Endothelial cell of umbilical vein (primary cell): ENCODE results near the gene FCSK. TPM values are rescaled to one million over a fixed set of nuclear protein-coding genes. Genes with fewer than 3 reads are reported as not detected.

Source experiments
- BruUV-seq: library from RNA; stranded (reverse); fragments of 400-500 nt; replicated peaks from 2 replicates; lab custom pipeline; 2021; lab: Mats Ljungman, UMichigan
- CTCF ChIA-PET: fragments of 300-600, 350-600 bp; sonication (Branson Sonifier 250); formaldehyde crosslinking; loops from one replicate; lab custom pipeline; 2021; ENCODE audit warnings: antibody characterized with exemption, inconsistent platforms; lab: Charles Lee
- POLR2A ChIA-PET: fragments of 300-600, 350-600 bp; sonication (Branson Sonifier 250); formaldehyde crosslinking; loops from one replicate; lab custom pipeline; 2021; ENCODE audit warnings: antibody characterized with exemption, inconsistent platforms; lab: Charles Lee
- DNase-seq: peaks from one replicate; pipeline ENCODE4 v3.0.0-alpha.2; 2011; ENCODE audit warnings: low read depth, low spot score
- FAIRE-seq: peaks from 2 replicates; lab custom pipeline; 2011; peaks lifted over from hg19 to GRCh38; lab: Jason Lieb, UNC
- H2AFZ ChIP-seq: 2 replicates; pipeline ENCODE4 v1.6.0; 2012; ENCODE audit warnings: low read depth, low read length, control low read depth, inconsistent platforms
- H3K27ac ChIP-seq: 2 replicates; pipeline ENCODE4 v1.5.1; 2011; ENCODE audit warnings: low read depth, mild to moderate bottlenecking, control low read depth, low read length, moderate library complexity; ENCODE audit not compliant: insufficient read depth
- H3K27me3 ChIP-seq, 2 experiments: 2 replicates each; pipeline versions ENCODE4 v1.6.0 to v1.6.1; 2011; ENCODE audit warnings: low read length in 2 of 2, mixed read lengths in 1 of 2; ENCODE audit not compliant: control insufficient read depth in 2 of 2, insufficient read depth in 2 of 2
- H3K36me3 ChIP-seq, 2 experiments: 2 replicates in 1 of 2; 3 replicates in 1 of 2; pipeline ENCODE4 v1.5.1; 2011; ENCODE audit warnings: low read length in 2 of 2, mild to moderate bottlenecking in 1 of 2, moderate library complexity in 1 of 2; ENCODE audit not compliant: control insufficient read depth in 2 of 2, insufficient read depth in 2 of 2; ENCODE audit errors: extremely low read depth in 1 of 2
- H3K4me1 ChIP-seq: 3 replicates; pipeline ENCODE4 v1.5.1; 2011; ENCODE audit warnings: mild to moderate bottlenecking, low read length; ENCODE audit not compliant: control insufficient read depth, insufficient read depth; ENCODE audit errors: extremely low read depth
- H3K4me2 ChIP-seq: 2 replicates; pipeline ENCODE4 v1.6.1; 2011; ENCODE audit warnings: low read length, control low read depth, mixed read lengths; ENCODE audit not compliant: insufficient read depth
- H3K4me3 ChIP-seq, 3 experiments: fragments of 200-600 bp in 1 of 3; sonication (generic), shearing (Covaris generic) in 1 of 3; replicated peaks in 1 of 3; 2 replicates each; pipeline ENCODE4 v1.5.1; 2011 to 2016; ENCODE audit warnings: control low read depth in 3 of 3, low read length in 3 of 3, mild to moderate bottlenecking in 2 of 3, inconsistent platforms in 1 of 3, low read depth in 1 of 3, moderate library complexity in 1 of 3; ENCODE audit not compliant: insufficient read depth in 1 of 3
- H3K79me2 ChIP-seq: 2 replicates; pipeline ENCODE4 v1.6.0; 2012; ENCODE audit warnings: low read length, inconsistent platforms; ENCODE audit not compliant: control insufficient read depth, insufficient read depth
- H3K9ac ChIP-seq: replicated peaks from 2 replicates; pipeline ENCODE3; 2011; ENCODE audit warnings: low read length, control low read depth; ENCODE audit not compliant: insufficient read depth; ENCODE audit errors: extremely low read depth
- H3K9me1 ChIP-seq: replicated peaks from 3 replicates; pipeline ENCODE4 v1.6.0; 2011; ENCODE audit warnings: mild to moderate bottlenecking, low read length; ENCODE audit not compliant: control insufficient read depth, insufficient read depth; ENCODE audit errors: extremely low read depth
- H3K9me3 ChIP-seq: replicated peaks from 2 replicates; pipeline ENCODE4 v1.5.1; 2012; ENCODE audit warnings: low read length, inconsistent platforms; ENCODE audit not compliant: control insufficient read depth, insufficient read depth
- H4K20me1 ChIP-seq: replicated peaks from 2 replicates; pipeline ENCODE3; 2011; ENCODE audit warnings: mild to moderate bottlenecking, low read length; ENCODE audit not compliant: control insufficient read depth, insufficient read depth; ENCODE audit errors: extremely low read depth
- CTCF ChIP-seq, 2 donors: IDR thresholded peaks; 1 replicate in 1 of 2; 2 replicates in 1 of 2; pipeline ENCODE4 v1.5.1; 2011; ENCODE audit warnings: low read length in 2 of 2, mild to moderate bottlenecking in 2 of 2, moderate library complexity in 2 of 2, control low read depth in 1 of 2, inconsistent platforms in 1 of 2, low read depth in 1 of 2; ENCODE audit not compliant: insufficient read depth in 1 of 2; ENCODE audit errors: extremely low read depth in 1 of 2
- EZH2 ChIP-seq: IDR thresholded peaks from 2 replicates; pipeline ENCODE4 v1.6.1; 2012; ENCODE audit warnings: borderline replicate concordance, low read depth, mild to moderate bottlenecking, moderate library complexity, low read length, inconsistent platforms; ENCODE audit not compliant: severe bottlenecking
- FOS ChIP-seq: IDR thresholded peaks from 2 replicates; pipeline ENCODE4 v1.6.1; 2011; ENCODE audit warnings: mild to moderate bottlenecking, low read length, moderate library complexity, borderline replicate concordance; ENCODE audit not compliant: insufficient read depth
- GATA2 ChIP-seq: IDR thresholded peaks from 2 replicates; pipeline ENCODE4 v1.7.0; 2011; ENCODE audit warnings: low read depth, mild to moderate bottlenecking, moderate library complexity, mixed read lengths, low read length; ENCODE audit not compliant: insufficient read length, insufficient read depth
- JUN ChIP-seq: IDR thresholded peaks from 2 replicates; pipeline ENCODE4 v1.6.1; 2011; ENCODE audit warnings: borderline replicate concordance, low read depth; ENCODE audit not compliant: insufficient read length, insufficient read depth
- MYC ChIP-seq: IDR thresholded peaks from one replicate; pipeline ENCODE4 v1.6.1; 2011; ENCODE audit warnings: mild to moderate bottlenecking, low read depth, low read length
- POLR2A ChIP-seq: IDR thresholded peaks from 2 replicates; pipeline ENCODE4 v1.6.1; 2012; ENCODE audit warnings: low read depth, mild to moderate bottlenecking, control low read depth, low read length
- POLR2AphosphoS5 ChIP-seq: IDR thresholded peaks from 2 replicates; pipeline ENCODE4 v1.6.1; 2012; ENCODE audit warnings: low read depth, mild to moderate bottlenecking, control low read depth, low read length, moderate library complexity; ENCODE audit not compliant: insufficient read depth
- dilution Hi-C: fragments of 300-500 bp; cut with MboI; formaldehyde crosslinking; loops from one replicate; pipeline ENCODE4 v1.15.0; 2019; ENCODE audit warnings: low sequenced_read_pairs; ENCODE audit not compliant: extremely low pct_ligation_motif_present
- intact Hi-C: fragments of 100-400 bp; cut with micrococcal nuclease; formaldehyde crosslinking; loops from one replicate; pipeline ENCODE4 v1.10.0; 2022
- polyA plus RNA-seq, 4 experiments: library from polyadenylated mRNA; depleted of rRNA in 3 of 4; stranded (reverse) in 3 of 4; unstranded in 1 of 4; fragments of >200 nt; gene quantifications; 2 replicates each; pipeline versions ENCODE4 v1.2.1 to v1.2.3, GENCODE V29; 2011 to 2012; ENCODE audit warnings: missing spikeins in 1 of 4
- total RNA-seq: library from RNA; stranded (reverse); gene quantifications from 2 replicates; pipeline ENCODE4 v1.2.3, GENCODE V29; 2021
- TF ChIP-seq, protein P1 (sequence below): IDR thresholded peaks from 2 replicates; pipeline ENCODE4 v1.6.1; 2011; ENCODE audit not compliant: insufficient read depth, insufficient read length

The FCSK gene
- total and polyA plus RNA-seq, 2 donors (not counting 3 experiments of a cell fraction or from before 2014, with no cell fraction given) = 12.4 to 18.0 TPM

DNA sequence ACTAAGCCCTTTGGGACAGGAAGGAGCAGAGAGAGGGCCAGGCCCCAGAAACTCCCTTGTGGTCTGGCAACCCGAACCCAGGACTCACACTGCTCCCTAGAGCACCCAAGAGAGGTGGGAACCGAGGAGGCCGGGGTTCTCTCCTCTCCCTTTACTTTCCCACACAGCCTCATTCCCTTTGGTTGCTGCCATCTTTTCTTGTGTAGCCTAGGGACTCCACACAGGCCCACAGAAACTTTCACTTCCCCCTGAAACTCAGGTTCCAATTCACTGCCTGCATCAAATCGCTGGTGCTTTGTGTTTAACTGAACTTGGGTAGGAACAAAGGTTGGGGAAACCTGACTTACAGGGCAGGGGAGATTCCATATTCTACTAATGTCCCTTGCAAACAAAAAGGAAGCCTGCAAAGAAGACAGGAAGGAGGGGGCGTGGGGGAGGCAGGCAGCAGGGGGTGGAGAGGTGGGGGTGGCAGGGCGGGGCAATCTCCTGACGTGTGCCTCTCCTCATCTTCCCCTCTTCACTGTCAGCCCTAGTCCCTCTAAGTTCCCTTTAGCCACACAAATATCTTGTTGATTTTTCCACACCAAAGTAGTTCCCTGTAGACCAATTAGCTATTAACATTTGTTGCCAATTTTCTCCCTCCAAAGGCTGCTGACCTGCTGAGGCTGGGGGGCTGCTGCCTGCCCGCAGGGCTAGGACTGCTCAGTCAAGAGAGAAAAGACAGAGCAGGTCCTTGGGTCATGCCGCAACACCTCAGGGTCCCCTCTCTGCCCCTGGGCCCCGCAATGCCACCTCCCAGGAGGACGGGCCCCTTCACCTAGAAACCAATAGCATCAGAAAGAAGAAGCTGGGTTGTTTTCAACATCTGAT, 23.5 kb upstream of the FCSK start:
- peak overlapping the region; percentile 49 for H3K4me2 ChIP-seq
- POLR2A ChIA-PET = no interaction called here

More for the DNA sequence above, 23.5 kb upstream of the FCSK start:
- DNase-seq = no peak
- CTCF ChIA-PET = interaction anchor here (0.5 to 0.6 kb wide), 2 partner anchors 21 to 40 kb away, joined by 3 read pairs; no protein-coding TSS in a partner anchor
- Histone ChIP-seq H3K9ac (no peak overlapping the region), H3K9me1 (no peaks in the 10 kb centered on the region), H4K20me1 (no peaks in the 10 kb centered on the region), H3K4me1 (peaks cover 65% of the 10 kb centered on the region), H3K36me3 (peaks cover 0 to 5% of the 10 kb centered on the region in 2 experiments), H3K4me3 (no peak overlapping the region), H3K27me3 (no peaks in the 10 kb centered on the region), H3K9me3 (no peaks in the 10 kb centered on the region), H3K27ac (peak overlapping the region; percentile 61), H2AFZ (no peak overlapping the region), H3K79me2 (peaks cover 58% of the 10 kb centered on the region)
- intact Hi-C loops = no loop called here
- FAIRE-seq = no peak
- no TSS peak for BruUV-seq
- no peak for TF ChIP-seq MYC
- TF ChIP-seq GATA2 = no peak
- TF ChIP-seq FOS = no peak
- no peak for TF ChIP-seq JUN
- no peak for TF ChIP-seq POLR2A
- TF ChIP-seq, protein P1, sequence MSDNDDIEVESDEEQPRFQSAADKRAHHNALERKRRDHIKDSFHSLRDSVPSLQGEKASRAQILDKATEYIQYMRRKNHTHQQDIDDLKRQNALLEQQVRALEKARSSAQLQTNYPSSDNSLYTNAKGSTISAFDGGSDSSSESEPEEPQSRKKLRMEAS = no peak
- no peak for TF ChIP-seq CTCF (IDR thresholded peaks at IDR 0.05; ENCODE audit: extremely low read depth in 1 of 2, insufficient read depth in 1 of 2, low read depth in 1 of 2, low read length in 2 of 2)
- TF ChIP-seq EZH2 = no peak
- TF ChIP-seq POLR2AphosphoS5 = no peak
- dilution Hi-C loops = no loop called here
